Measurements from ENCODE around the gene MTFMT.
"Not testable (repeated sequence)": the region's sequence is repeated elsewhere in the genome, so short reads cannot be mapped to it uniquely, and the experiment has no call there.

Gene MTFMT

DNA sequence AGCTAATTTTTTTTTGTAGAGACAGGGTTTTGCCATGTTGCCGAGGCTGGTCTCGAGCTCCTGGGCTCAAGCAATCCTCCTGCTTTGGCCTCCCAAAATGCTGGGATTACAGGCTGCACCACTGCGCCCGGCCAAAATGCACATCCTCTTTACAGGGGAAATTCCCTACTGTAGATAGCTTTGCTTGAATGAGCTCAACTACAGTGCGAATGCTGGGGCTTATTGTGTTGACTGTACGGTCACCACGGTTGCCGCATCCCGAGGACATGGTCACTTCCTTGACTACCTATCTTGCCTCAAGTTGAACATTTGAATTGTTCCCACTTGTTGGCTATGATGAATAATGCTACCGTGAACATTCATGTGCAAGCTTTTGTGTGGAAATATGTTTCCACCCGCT lies 5.3 kb upstream of the MTFMT start:
- DNase-seq = no peak

GRCh38 chr15:65033659-65034269 lies 4.3 kb upstream of the MTFMT start:
- DNase-seq = no peak

- DNase-seq = no peak
Observed at GRCh38 chr15:65032801-65033537, 3.5 kb upstream of the MTFMT start.

DNA sequence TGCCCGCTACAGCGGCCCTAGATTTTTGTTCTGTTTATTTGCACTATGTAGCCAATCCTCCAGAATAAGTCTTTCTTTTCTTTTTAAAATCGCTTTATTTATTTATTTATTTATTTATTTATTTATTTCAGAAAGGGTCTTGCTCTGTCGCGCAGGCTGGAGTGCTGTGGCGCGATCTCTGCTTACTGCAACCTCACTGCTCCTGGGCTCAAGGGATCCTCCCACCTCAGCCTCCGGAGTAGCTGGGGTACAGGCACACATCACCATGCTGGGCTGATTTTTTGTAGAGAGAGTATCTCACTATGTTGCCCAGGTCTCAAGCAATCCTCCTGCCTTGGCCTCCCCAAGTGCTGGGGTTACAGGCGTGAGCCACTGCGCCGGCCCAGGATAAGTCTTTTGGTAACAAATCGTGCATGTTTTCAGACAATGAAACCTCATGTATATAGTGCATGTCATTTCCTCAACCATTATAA lies 333 bp upstream of the MTFMT start:
- DNase-seq = no peak

GRCh38 chr15:65028338-65028737 lies 1.1 kb downstream of the MTFMT start:
- DNase-seq = no peak

DNA sequence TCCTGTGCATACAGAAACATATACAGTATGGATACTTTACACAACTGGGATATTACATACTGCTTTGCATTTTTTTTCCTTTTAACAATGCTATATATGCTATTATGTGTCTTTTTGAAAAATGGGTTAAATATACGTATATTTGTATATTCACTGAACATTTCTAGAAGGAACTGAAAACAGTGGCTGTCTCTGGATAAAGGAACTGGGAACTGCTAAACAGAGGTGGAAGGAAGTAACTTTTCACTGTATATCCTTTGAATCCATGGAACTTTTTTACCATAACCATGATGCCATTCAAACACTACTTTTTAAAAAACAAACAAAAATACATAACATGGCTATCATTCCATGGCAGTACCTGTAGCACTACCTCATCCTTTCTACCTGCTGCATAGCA lies 1.8 kb downstream of the MTFMT start:
- DNase-seq = no peak

DNA sequence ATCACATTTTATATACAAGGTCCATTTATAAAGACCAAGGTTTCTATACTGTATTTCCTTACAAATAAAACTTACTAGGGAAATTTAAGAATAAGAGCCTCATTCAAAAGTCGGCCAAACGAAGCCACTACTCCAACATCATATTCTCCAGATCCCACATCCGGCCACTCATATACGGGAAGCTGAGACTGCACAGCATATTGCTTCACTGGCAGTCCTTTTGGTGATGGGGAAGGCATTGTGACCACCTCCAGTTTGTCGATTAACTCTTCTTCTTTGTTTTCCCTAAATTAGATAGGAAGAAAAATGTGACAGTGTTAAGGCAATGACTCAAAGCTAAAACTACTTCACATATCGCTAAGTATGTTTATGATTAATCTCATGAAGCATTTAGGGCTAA lies 2.7 kb downstream of the MTFMT start:
- DNase-seq = no peak

DNA sequence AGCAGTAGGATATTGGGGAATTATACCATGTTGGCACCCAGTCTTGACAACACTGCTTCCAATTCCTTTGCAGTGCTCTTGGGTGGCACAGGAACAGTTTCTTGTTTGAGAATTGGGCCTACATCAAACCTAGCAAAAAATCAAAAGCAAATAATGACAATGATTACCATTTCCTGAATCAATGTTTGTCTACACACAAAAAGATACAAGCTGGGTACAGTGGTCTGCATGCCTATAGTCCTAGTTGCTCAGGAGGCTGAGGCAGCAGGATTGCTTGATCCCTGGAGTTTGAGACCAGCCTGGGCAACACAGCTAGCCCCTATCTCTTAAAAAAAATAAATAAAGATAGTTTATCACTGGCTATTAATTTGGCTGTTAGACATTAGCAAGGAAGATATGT lies 8.0 kb downstream of the MTFMT start:
- DNase-seq = no peak

DNA sequence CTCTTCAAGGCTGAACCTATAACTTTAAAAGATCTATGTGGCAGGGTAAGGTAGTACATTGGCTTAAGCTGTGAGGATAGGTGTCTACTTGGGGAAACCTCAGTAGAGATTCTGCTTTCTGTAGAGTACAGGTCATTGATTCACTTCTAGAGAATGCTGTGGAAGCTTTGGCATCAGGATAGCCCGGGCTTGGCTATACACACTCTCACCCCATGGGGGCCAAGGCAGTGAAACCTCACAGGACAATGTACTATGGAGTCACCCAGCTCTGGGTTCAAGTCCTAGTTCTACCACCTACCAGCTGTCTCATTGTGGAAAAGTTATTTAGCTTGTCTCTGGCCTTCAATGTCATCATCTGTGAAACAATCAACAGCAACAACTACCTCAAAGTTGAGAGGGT lies 9.0 kb downstream of the MTFMT start:
- no peak for DNase-seq

DNA sequence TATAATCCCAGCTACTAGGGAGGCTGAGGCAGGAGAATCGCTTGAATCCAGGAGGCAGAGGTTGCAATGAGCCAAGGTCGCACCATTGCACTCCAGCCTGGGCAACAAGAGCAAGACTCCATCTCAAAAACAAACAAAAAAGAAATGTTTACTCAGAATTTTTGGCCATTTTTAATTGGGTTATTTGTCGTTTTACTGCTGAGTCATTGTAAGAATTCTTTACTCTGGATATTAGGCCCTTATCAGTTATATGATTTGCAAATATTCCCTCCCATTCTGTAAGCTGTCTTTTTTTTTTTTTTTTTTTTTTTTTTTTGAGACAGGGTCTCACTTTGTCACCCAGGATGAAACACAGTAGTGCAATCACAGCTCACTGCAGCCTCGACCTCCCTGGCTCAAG lies 18.2 kb downstream of the MTFMT start:
- not testable (repeated sequence) for DNase-seq

- DNase-seq = no peak
Observed at GRCh38 chr15:65008983-65009382, 20.5 kb downstream of the MTFMT start.

- DNase-seq = no peak
Observed at GRCh38 chr15:65006876-65007275, 22.6 kb downstream of the MTFMT start.

DNA sequence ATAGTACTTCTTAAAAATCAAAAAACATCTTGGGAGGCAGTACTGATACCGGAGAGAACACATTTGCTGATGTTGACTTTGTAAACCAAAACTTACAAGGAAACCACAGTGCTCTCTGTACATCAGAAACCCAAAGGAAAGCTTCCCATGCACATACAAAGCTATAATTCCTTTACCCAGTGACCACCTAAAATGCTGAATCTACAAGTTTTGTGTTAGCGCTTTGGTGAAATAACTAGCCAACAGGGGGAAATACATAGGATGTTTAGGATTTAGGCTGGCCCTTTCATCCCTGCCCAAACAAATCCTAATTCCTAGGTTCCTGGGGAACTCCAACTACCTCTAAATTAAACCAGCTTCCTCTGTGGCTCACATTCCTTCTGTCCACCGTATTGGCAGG lies 24.4 kb downstream of the MTFMT start:
- DNase-seq = no peak

DNA sequence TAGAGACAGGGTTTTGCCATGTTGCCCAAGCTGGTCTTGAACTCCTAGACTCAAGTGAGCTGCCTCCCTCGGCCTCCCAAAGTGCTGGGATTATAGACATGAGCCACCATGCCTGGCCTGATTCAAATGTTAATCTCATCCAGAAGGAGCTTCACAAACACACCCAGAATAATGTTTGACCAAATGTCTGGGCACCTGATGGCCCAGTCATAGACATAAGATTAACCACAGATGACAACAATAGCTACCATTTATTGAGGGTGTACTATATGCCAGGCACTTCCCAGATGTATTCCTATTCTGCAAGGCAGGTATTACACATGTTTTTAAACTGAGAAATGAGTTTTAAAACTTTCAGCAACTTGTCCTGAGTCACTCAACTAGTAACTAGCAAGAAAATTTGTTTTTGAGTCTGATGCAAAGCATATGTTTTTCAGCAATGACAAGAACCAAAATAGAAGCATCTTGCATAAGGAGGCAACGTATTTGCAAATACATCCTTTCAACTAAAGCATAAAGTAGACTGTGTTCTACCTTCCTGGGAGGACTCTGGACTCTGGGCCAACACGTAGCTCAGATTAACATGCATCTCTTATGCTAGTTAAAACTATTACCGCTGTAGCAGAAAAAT lies 31.6 kb downstream of the MTFMT start:
- no peak for DNase-seq

DNA sequence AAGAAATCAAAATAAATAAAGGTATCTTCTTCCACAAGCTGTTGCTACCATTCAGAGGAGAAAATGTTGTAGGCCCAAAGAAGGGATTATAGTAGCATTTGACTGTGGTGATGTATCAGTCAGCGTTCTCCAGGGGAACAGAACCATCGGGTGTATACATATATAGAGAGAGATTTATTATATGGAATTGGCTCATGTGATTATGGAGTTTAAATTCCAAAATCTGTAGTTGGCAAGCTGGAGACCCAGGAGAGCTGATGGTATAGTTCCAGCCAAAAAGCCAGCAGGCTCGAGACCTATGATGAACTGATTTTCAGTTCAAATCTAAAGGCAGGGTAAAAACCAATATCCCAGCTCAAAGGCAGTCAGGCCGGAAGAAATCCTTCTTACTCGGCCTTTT lies 32.4 kb downstream of the MTFMT start:
- DNase-seq = no peak

- no peak for DNase-seq
Observed at GRCh38 chr15:64993290-64993689, 36.1 kb downstream of the MTFMT start.

DNA sequence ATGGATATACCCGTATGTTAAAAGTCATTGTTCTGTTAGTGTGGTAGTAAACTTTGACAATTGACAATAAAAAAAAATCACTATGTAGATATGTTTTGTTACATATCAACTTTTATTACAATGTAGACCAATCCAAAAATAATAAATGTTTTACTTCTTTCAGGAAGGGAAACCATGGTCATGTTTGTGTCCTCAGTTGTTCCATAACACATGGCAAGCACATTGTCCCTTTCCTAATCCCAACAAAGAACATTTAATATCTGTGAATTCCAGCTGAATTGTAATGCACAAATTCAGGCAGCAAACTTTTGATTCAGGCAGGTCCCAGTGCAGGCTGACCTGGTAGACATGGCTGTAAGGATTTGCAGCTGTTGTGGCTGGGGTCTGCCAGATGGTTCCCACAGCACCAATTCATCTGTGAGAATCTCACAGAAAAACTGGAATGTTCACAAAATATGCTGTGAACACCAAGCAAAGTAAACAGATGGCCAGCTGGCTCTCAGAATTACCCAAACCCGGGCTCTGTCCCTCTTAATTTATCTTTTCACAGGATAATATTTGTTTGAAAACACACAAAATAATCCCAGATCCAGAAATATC lies 37.8 kb downstream of the MTFMT start:
- DNase-seq = no peak

- no peak for DNase-seq
Observed at GRCh38 chr15:64990168-64990470, 39.3 kb downstream of the MTFMT start.

GRCh38 chr15:64989416-64990167 lies 39.8 kb downstream of the MTFMT start, which contains the start of gene SPG21:
SPG21 (minus strand) TSS chr15:64989914; CDS start chr15:64983569, 6,345 bp downstream.
- peak; percentile 32 for DNase-seq

- DNase-seq = no peak
Observed at GRCh38 chr15:64987136-64987535, 42.3 kb downstream of the MTFMT start.

GRCh38 chr15:64985366-64986033 lies 43.9 kb downstream of the MTFMT start:
- no peak for DNase-seq

GRCh38 chr15:64982472-64982871 lies 47.0 kb downstream of the MTFMT start:
- no peak for DNase-seq

Data from NCI-H187 treated with DMSO at 0.1 percent for 48 hours (cell line).